SKM-1 (cell line): Measurements from ENCODE around the gene OXA1L.
"Not testable (repeated sequence)": the region's sequence is repeated elsewhere in the genome, so short reads cannot be mapped to it uniquely, and the experiment has no call there.

Source experiments
- DNase-seq: peaks from one replicate; lab custom pipeline; 2025; ENCODE audit not compliant: unreplicated experiment; lab: John Stamatoyannopoulos, UW

OXA1L gene

DNA sequence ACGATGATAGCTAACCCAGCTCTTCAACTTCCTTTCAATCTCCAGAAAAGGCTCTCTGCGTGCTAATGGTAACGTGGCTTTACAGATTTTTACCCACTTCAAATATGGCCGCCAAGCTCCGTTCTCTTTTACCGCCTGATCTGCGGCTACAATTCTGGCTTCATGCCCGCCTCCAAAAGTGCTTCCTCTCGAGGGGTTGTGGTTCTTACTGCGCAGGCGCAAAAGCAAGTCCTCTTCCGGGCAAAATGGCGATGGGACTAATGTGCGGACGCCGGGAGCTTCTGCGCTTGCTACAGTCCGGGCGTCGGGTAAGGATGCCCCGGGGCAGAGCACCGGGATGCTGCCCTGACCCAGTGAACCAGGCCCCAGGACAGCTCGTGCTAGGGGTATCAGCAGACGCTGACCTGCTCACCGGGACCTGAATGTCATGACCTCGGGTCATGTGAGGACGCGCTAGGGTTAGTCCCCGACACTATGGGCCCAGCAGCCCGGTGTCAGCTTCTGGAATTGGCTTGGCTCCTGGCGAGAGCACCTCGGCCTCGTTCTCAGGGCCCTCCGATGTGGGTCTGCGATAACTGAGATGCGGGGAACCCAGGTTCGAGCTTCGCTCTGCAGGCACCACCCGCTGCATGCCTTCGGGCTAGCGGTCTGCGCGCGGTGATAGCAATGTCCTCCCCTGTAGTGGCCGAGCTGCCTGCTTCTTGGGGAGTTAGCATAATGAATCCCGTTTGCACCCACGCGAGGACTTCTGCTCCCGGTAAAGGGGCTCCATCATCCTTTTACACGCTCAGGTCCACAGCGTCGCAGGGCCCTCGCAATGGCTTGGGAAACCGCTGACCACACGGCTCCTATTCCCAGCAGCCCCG is at the start of gene OXA1L:
TSS of gene OXA1L (plus strand) at position 232 of the 866 bp plus-strand sequence. CDS start at position 246, 14 bp downstream.
- DNase-seq: peak; percentile 41

DNA sequence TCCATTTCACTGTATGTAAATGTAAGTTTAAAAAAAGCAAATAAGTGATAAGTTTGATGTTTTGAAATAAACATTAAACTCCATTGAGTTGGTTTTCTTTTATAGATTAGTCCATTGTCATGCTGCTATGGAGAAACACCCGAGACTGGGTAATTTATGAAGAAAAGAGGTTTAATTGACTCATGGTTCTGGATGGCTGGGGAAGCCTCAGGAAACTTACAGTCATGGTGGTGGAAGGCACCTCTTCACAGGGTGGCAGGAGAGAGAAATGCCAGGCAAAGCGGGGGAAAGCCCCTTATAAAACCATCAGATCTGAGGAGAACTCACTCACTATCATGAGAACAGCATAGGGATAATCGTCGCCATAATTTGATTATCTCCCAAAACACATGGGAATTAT is 48.4 kb upstream of the OXA1L start:
- DNase-seq: no peak

DNA sequence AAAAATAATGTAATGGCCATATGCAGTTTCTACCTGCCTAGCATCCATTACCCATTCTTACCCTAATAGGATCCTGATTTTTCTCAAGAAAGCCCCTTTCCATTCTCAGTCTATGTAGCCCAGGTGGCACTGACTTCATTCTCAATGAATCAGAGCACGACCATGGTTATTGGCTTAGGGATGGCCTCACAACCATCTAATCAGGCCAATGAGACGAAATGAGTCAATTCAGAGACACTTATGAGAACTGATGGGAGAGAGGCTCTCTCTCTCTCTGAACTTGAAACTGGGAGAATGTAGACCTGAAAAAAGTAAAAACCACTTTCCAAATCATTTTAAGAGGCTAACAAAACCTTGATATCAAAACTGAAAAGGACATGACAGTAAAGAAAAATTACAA is 45.3 kb upstream of the OXA1L start:
- no peak for DNase-seq

DNA sequence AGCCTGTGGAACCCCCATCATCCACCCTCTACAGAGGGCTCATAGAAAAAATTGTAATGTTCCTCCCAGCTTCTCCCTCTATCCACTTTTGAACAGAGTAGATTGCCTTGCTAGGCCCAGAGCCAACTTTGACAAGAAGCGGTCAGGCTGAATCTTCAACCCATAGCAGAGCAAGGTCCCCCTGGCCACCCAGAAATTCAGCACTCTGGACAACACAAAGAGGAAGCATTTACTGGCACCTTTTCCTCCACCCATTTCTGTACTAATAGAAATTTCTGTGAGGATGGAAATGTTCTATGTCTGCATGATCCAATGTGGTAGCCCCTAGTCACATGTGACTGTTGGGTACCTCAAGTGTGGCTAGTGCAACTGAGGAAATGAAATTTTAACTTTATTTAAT is 42.7 kb upstream of the OXA1L start:
- DNase-seq: no peak

- not testable (repeated sequence) for DNase-seq
Observed at GRCh38 chr14:22724847-22725246, 41.6 kb upstream of the OXA1L start.

- DNase-seq: not testable (repeated sequence)
Observed at GRCh38 chr14:22725374-22725773, 41.1 kb upstream of the OXA1L start.

DNA sequence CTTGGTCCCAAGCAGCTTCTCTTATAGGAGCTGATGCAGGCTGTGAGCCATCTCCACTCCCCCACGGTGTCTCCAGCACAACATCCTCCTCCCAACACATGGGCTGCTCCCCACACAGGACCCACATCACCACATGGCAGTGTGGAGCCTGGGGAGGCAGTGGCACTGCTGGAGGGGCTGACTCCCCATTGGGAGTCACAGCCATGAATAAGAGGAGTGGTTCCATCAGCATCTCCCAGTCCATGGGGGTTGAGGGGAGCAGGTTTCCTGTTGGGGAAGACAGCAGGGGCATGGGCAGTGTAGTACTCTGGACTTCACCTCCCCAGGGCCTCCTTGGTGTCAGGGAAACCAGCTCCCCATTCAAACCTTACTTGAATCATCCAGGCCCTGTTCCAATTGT is 40.5 kb upstream of the OXA1L start:
- DNase-seq: no peak

GRCh38 chr14:22732062-22732461 is 34.4 kb upstream of the OXA1L start:
- DNase-seq: not testable (repeated sequence)

- no peak for DNase-seq
Observed at GRCh38 chr14:22733829-22734228, 32.7 kb upstream of the OXA1L start.

- no peak for DNase-seq
Observed at GRCh38 chr14:22735096-22735495, 31.4 kb upstream of the OXA1L start.

DNA sequence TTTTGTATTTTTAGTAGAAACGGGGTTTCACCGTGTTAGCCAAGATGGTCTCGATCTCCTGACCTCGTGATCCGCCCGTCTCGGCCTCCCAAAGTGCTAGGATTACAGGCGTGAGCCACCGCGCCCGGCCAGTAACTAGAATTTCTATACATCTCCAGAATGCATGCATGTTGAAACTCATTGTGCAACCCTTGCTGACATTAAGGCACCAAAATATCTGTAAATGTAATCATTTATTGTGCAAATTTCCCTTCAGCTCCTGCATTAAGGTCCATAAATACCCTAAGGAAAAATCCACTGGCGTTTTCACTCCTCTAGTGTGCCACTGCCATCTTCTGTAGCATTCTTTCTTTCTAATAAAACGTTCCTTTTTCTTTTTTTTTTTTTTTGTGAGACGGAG is 30.1 kb upstream of the OXA1L start:
- not testable (repeated sequence) for DNase-seq

DNA sequence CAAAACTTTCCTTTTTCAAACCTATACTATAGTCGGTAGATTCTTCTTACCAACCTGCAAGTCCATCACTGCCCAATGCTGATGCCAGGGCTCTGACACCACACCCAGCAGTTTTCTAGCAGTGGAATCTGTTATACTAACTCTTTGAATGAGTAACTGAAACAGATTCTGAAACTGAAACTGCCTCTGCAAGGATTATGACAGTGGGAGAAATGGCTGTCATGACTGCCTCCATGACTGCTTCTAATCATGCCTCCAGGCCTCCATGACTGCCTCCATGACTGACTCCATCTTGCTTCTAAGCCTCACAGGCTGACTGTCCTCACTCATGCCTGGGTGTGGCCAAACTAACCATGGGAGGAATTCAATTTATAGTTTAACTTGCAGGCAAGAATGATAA is 29.4 kb upstream of the OXA1L start:
- no peak for DNase-seq

DNA sequence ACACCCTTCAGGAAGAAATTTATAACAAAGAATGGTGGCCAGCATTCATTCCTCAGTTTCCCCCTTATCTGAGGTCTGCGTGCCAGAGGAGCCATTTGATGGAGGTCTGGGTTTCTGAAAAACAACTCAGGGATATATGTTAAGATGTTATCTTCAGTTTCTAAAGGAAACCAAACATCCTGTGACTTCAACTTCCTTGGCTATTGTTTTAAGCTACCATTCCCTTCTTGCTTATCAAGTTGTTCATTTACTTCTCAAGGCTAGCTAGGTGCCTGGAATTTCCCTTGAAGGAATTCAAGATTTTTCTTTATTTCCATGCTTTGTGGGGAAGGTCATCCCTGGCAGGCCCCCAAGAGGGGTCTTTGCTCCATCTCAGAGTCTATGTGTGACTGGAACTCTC is 27.1 kb upstream of the OXA1L start:
- no peak for DNase-seq

DNA sequence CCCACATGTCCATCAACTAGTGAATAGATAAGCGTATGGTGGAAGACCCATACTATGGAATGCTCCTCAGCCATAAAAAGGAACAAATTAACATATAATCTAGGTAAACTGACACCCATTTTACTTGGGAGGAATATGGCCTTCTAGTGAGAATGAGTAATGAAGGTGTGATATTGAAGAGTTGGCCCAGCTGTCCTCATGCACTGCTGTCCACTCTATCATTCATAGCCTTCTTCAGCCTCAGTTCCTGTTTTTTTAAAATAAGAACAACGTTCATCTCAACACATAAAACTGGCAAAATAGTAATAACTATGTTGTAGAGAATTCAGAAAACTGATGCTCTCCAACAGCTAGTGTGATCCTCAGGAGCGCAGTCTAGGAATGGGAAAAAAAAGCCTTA is 26.5 kb upstream of the OXA1L start:
- DNase-seq: no peak

DNA sequence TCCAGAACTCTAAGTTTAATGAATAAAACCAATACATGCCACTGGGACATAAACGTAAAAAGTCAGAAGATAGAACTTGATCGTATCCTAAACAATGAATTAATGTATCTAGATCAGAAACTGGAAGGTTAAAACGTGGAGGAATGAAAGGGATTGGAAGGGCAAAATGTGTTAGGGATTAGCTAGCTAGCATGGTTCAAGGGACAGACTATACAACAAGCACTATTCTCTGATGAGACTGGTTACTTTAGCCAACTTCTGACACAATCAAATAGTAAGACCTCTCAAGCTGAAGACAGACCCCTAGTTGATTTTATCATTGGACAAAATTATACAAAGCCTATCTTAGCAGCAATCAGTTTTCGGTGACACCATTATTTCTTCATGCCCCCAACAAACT is 18.7 kb upstream of the OXA1L start:
- no peak for DNase-seq

DNA sequence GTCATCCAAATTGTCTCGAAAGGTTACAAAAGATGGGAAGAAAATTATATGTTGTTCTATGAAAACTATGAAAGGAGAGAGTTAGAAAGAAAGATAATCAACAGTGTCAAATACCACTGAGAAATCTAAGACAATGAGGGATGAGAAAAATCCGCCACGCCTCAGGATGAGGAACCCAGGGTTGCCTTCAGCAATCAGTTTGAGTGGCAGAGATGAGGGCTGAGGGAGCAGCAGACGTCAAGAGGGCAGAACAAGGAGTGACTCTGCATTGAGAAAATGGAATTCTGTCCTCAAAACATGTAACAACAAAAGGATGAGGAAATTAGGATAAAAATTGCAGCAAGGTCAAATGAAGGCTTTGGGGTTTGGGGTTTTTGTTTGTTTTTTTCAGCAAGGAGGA is 18.3 kb upstream of the OXA1L start:
- no peak for DNase-seq

- DNase-seq: no peak
Observed at GRCh38 chr14:22748631-22749068, 17.8 kb upstream of the OXA1L start.

DNA sequence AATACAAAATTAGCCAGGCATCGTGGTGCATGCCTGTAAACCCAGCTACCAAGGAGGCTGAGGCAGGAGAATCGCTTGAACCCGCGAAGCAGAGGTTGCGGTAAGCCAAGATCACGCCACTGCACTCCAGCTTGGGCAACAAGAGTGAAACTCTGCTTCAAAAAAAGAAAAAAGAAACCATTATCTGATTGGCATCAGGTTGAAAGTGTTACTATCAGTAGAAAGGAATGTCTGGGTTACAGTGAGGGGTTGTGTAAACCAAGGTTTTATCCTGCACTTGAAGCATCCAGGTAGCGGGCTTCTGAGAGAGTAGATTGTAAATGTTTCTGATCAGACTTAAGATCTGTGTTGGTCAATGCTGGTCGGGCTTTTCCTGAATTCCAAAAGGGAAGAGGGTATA is 14.1 kb upstream of the OXA1L start:
- no peak for DNase-seq

GRCh38 chr14:22753586-22753985 is 12.9 kb upstream of the OXA1L start:
- no peak for DNase-seq

DNA sequence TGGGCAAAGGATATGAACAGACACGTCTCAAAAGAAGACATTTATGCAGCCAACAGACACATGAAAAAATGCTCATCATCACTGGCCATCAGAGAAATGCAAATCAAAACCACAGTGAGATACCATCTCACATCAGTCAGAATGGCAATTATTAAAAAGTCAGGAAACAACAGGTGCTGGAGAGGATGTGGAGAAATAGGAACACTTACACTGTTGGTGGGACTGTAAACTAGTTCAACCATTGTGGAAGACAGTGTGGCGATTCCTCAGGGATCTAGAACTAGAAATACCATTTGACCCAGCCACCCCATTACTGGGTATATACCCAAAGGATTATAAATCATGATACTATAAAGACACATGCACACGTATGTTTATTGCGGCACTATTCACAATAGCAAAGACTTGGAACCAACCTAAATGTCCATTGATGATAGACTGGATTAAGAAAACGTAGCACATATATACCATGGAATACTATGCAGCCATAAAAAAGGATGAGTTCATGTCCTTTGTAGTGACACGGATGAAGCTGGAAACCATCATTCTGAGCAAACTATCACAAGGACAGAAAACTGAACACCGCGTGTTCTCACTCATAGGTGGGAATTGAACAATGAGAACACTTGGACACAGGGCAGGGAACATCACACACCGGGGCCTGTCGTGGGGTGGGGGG is 8.4 kb upstream of the OXA1L start:
- DNase-seq: not testable (repeated sequence)

DNA sequence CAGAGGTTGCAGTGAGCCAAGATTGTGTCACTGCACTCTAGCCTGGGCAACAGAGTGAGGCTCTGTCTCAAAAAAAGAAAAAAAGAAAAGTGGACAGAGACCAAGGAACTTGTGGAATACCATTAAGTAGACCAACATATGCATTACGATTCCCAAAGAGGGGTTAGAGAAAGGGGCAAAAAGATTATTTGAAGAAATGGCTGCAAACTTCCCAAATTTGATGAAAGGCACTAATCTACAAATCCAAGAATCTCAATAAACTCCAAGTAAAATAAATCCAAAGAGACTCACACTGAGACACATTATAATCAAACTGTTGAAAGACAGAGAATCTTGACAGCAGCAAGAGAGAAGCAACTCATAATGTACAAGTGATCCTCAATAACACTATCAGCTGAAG is 4.8 kb upstream of the OXA1L start:
- no peak for DNase-seq

DNA sequence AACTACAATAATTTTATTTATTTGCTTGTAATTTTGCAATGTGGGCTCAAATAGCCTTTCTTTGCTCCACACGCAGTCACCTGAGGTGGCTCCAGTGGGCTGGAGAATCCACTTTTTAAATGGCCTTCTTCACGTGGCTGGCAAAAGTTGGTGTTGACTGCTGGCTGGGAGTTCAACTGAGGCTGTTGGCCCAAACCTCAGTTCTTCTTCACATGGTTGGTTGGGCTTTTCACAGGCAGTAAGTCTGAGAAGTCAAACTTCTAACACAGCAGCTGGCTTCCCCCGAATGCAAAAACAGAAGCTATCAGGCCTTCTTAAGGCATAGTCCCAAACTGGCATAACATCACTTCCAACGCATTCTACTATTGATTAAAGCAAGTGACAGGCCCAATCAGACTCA is 2.1 kb upstream of the OXA1L start:
- DNase-seq: no peak

GRCh38 chr14:22767323-22767589 is 768 bp downstream of the OXA1L start:
- DNase-seq: no peak
